GM23338 (cell line): Measurements from ENCODE around the gene UHRF1. TPM values are rescaled to one million over a fixed set of nuclear protein-coding genes. Genes with fewer than 3 reads are reported as not detected.

Experiments used
- ATAC-seq: fragments of 200-7000 bp; cut with Tn5 transposase; 3 replicates; pipeline ENCODE4 v1.9.1; 2020
- DNase-seq: peaks from one replicate; pipeline ENCODE4 v3.0.0-alpha.2; 2015; ENCODE audit warnings: low spot score
- H2AFZ ChIP-seq: fragments of 200-600 bp; sonication (generic); 2 replicates; pipeline ENCODE4 v1.8.0; 2016; ENCODE audit warnings: antibody characterized with exemption, mild to moderate bottlenecking, moderate library complexity
- H3F3A ChIP-seq: fragments of 200-600 bp; sonication (generic); replicated peaks from 2 replicates; pipeline ENCODE4 v1.8.0; 2017; ENCODE audit warnings: antibody characterized with exemption, mixed run types, low read depth
- H3K27ac ChIP-seq: fragments of 200-600 bp; sonication (generic); 2 replicates; pipeline ENCODE4 v1.6.1; 2016; ENCODE audit warnings: low read depth
- H3K27me3 ChIP-seq: fragments of 200-600 bp; sonication (generic); 2 replicates; pipeline ENCODE4 v1.8.0; 2016; ENCODE audit warnings: mild to moderate bottlenecking, mixed run types, moderate library complexity; ENCODE audit not compliant: insufficient read depth
- H3K36me3 ChIP-seq: fragments of 200-600 bp; sonication (generic); 2 replicates; pipeline ENCODE4 v1.8.0; 2016; ENCODE audit warnings: mild to moderate bottlenecking; ENCODE audit not compliant: insufficient read depth
- H3K4me1 ChIP-seq: fragments of 200-600 bp; sonication (generic); 2 replicates; pipeline ENCODE4 v1.8.0; 2016; ENCODE audit warnings: mild to moderate bottlenecking, moderate library complexity; ENCODE audit not compliant: insufficient read depth
- H3K4me2 ChIP-seq: fragments of 200-600 bp; sonication (generic); 2 replicates; pipeline ENCODE4 v1.7.1; 2017; ENCODE audit warnings: mixed run types
- H3K4me3 ChIP-seq: fragments of 200-600 bp; sonication (generic); 2 replicates; pipeline ENCODE4 v1.6.1; 2016; ENCODE audit warnings: mixed run types
- H3K79me2 ChIP-seq: fragments of 200-600 bp; sonication (generic); replicated peaks from 2 replicates; pipeline ENCODE4 v1.8.0; 2017; ENCODE audit warnings: mild to moderate bottlenecking; ENCODE audit not compliant: insufficient read depth
- H3K9me2 ChIP-seq: fragments of 200-600 bp; sonication (generic); 2 replicates; pipeline ENCODE4 v1.8.0; 2017; ENCODE audit not compliant: insufficient read depth
- H4K20me1 ChIP-seq: fragments of 200-600 bp; sonication (generic); replicated peaks from 2 replicates; pipeline ENCODE4 v1.8.0; 2017; ENCODE audit warnings: mild to moderate bottlenecking; ENCODE audit not compliant: insufficient read depth
- H3K27ac Mint-ChIP-seq: 2 replicates; pipeline ENCODE4 v1.8.0; 2020; ENCODE audit warnings: inconsistent platforms, mild to moderate bottlenecking, moderate library complexity, mixed read lengths
- H3K27me3 Mint-ChIP-seq: 3 replicates; pipeline ENCODE4 v1.8.0; 2022; ENCODE audit warnings: low read depth, mild to moderate bottlenecking, moderate library complexity, mixed read lengths, inconsistent platforms; ENCODE audit not compliant: insufficient read depth, poor library complexity
- H3K36me3 Mint-ChIP-seq: 3 replicates; pipeline ENCODE4 v1.8.0; 2021; ENCODE audit warnings: low read depth, mild to moderate bottlenecking, inconsistent platforms, moderate library complexity, mixed read lengths
- H3K4me1 Mint-ChIP-seq: 3 replicates; pipeline ENCODE4 v1.8.0; 2020; ENCODE audit warnings: mild to moderate bottlenecking, inconsistent platforms, mixed read lengths
- H3K4me3 Mint-ChIP-seq: 3 replicates; pipeline ENCODE4 v1.8.0; 2021; ENCODE audit warnings: moderate library complexity, mild to moderate bottlenecking, inconsistent platforms, mixed read lengths
- H3K9me3 Mint-ChIP-seq: 3 replicates; pipeline ENCODE4 v1.8.0; 2020; ENCODE audit warnings: moderate library complexity, mild to moderate bottlenecking, inconsistent platforms, mixed read lengths
- CREB1 ChIP-seq: fragments of 250-450 bp; sonication (Bioruptor Pico); IDR thresholded peaks from 2 replicates; pipeline ENCODE4 v1.5.0; 2020; ENCODE audit warnings: low read depth, mild to moderate bottlenecking, moderate library complexity
- EZH2 ChIP-seq: fragments of 200-600 bp; sonication (generic); IDR thresholded peaks from one replicate; pipeline ENCODE4 v1.8.0; 2017; ENCODE audit warnings: antibody characterized with exemption, mild to moderate bottlenecking, low read depth; ENCODE audit not compliant: unreplicated experiment
- EZH2phosphoT487 ChIP-seq: fragments of 200-600 bp; sonication (generic); IDR thresholded peaks from one replicate; pipeline ENCODE4 v1.8.1; 2018; ENCODE audit warnings: antibody characterized with exemption; ENCODE audit not compliant: unreplicated experiment
- JUNB ChIP-seq: IDR thresholded peaks from one replicate; pipeline ENCODE4 v1.6.1; 2016; ENCODE audit warnings: antibody characterized with exemption; ENCODE audit not compliant: unreplicated experiment
- POLR2AphosphoS5 ChIP-seq: IDR thresholded peaks from 2 replicates; pipeline ENCODE4 v1.6.1; 2016; ENCODE audit warnings: antibody characterized with exemption, low read depth
- STAT1 ChIP-seq: IDR thresholded peaks from one replicate; pipeline ENCODE4 v1.6.1; 2016; ENCODE audit warnings: antibody characterized with exemption; ENCODE audit not compliant: unreplicated experiment
- ZNF114 ChIP-seq: fragments of 250-450 bp; sonication (Bioruptor Pico); IDR thresholded peaks from 2 replicates; pipeline ENCODE4 v1.5.0; 2020; ENCODE audit warnings: mild to moderate bottlenecking, moderate library complexity
- polyA plus RNA-seq: library from polyadenylated mRNA; unstranded; fragments of >200 nt; fragmentation: Nextera tagmentation; extraction: Ambion mirVana; gene quantifications from 2 replicates; pipeline ENCODE4 v1.2.1, GENCODE V29; 2016
- total RNA-seq: library from RNA; depleted of rRNA; stranded (reverse); fragments of >200 nt; shearing (Covaris generic); gene quantifications from 2 replicates; pipeline ENCODE4 v1.2.3, GENCODE V29; 2014
- TF ChIP-seq, protein P1 (sequence below): IDR thresholded peaks from 2 replicates; pipeline ENCODE4 v1.6.1; 2016; ENCODE audit warnings: antibody characterized with exemption
- TF ChIP-seq, protein P2 (sequence below), 2 experiments: fragments of 200-600 bp in 1 of 2; sonication (generic) in 1 of 2; conservative IDR thresholded peaks; 2 replicates each; pipeline versions ENCODE4 v1.5.1 to v1.6.1; 2016 to 2017; ENCODE audit warnings: antibody characterized with exemption in 2 of 2, low read depth in 2 of 2, mild to moderate bottlenecking in 2 of 2, moderate library complexity in 1 of 2
- TF ChIP-seq, protein P3 (sequence below): fragments of 250-450 bp; sonication (Bioruptor Pico); IDR thresholded peaks from 2 replicates; pipeline ENCODE4 v1.5.0; 2020; ENCODE audit warnings: mild to moderate bottlenecking, moderate library complexity

The UHRF1 gene
- total and polyA plus RNA-seq, 2 experiments from 2014 or later = 20.3 to 45.7 TPM

DNA sequence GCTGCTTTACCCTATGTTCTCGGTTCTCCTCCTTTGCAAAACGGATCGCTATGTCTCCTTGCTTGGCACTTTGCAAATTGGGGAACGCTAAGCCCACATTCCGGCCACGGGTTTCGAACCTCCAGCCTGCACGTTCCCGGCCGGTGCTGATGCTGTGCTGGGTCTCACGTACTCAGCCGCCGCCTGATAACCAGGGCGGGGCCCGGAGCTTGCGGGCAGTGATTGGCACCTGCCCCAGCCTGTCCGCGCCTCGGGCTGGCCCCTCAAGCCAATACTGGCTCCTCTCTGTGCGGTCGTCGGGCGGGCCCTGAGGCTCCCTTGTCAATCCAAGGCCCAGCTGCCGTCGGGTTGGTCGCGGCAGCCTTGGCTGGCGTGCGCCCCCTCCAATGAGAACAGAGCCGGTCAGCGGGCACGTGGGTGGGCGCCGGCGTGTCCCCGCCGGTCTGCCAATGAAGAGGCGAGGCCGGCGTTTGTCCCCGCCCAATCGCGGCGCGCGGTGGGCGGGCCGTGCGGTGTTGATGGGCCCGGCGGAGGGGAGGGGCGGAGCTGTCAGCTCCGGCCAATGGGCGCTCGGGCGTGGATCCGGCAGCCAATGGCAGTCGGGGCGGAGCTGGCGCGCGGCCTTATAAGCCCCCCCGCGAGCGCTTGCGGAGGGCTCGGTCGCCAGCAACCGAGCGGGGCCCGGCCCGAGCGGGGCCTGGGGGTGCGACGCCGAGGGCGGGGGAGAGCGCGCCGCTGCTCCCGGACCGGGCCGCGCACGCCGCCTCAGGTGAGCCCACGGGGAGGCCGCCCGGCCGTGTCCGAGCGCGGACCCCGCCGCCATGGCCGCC lies 59.4 kb downstream of the UHRF1 start, which contains the start of gene KDM4B:
Gene KDM4B (plus strand): TSS at position 652 of the 830 bp plus-strand sequence. CDS start 63,778 bp downstream, outside the sequence.
- Histone ChIP-seq H3K27ac (no peak within 1 kb of the TSS), H3F3A (0 out of 2 replicates have a peak, but pooled peaks cover 3% of the 10 kb centered on the region), H3K4me3 (peak within 1 kb of the TSS; percentile 71), H3K9me2 (no peaks in the 10 kb centered on the region), H3K27me3 (no peaks in the 10 kb centered on the region), H2AFZ (peak within 1 kb of the TSS; percentile 92), H4K20me1 (peaks cover 24% of the 10 kb centered on the region), H3K36me3 (no peaks in the 10 kb centered on the region), H3K4me1 (peaks cover 21% of the 10 kb centered on the region), H3K4me2 (peak within 1 kb of the TSS; percentile 94), H3K79me2 (peaks cover 39% of the 10 kb centered on the region)
- H3K36me3 Mint-ChIP-seq = peaks cover 13% of the 10 kb centered on the region
- ATAC-seq (peak; percentile 94), DNase-seq (peak; percentile 98)
- peak within 1 kb of the TSS; percentile 93 for H3K27ac Mint-ChIP-seq
- peaks cover 24% of the 10 kb centered on the region for H3K4me1 Mint-ChIP-seq
- H3K27me3 Mint-ChIP-seq = peaks cover 30% of the 10 kb centered on the region
- TF ChIP-seq EZH2 = no peak
- peak; percentile 93 for TF ChIP-seq CREB1
- TF ChIP-seq POLR2AphosphoS5 = peak; percentile 63
- peak within 1 kb of the TSS; percentile 94 for H3K4me3 Mint-ChIP-seq
- no peaks in the 10 kb centered on the region; the same call in 2 of the 3 replicates for H3K9me3 Mint-ChIP-seq

DNA sequence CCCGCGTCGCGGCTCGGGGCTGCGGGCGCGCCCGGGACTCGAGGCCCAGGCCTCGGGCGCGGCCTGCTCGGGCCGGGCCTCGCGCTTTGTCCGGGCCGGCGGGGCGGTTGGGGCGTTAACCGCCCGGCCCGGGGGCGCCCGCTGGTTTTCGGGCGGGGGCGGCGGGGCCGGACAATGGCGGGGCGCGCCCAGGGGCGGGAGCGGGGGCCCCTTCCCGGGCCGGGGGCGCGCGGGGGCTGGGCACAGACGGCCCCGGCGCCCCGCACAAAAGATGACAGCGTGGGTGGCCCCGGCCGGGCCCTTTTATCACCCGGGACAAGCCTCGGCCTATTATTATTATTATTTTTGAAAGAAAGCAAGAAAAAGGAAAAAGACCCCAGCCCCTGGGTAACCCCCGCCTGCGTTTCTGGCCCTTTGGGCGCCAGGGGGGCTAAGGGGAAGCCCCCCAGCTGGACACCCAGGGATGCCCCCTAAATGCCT lies 60.0 kb downstream of the UHRF1 start:
- ATAC-seq = no peak
- H3K4me1 Mint-ChIP-seq = peaks cover 24% of the 10 kb centered on the region
- Histone ChIP-seq H3K9me2 (no peaks in the 10 kb centered on the region), H3K79me2 (peaks cover 45% of the 10 kb centered on the region), H3K4me1 (peaks cover 21% of the 10 kb centered on the region), H3K4me3 (peak overlapping the region; percentile 71), H3K27ac (no peak overlapping the region), H3K27me3 (no peaks in the 10 kb centered on the region), H4K20me1 (peaks cover 24% of the 10 kb centered on the region), H3K4me2 (peak overlapping the region; percentile 94), H3K36me3 (no peaks in the 10 kb centered on the region), H2AFZ (no peak overlapping the region), H3F3A (0 out of 2 replicates have a peak, but pooled peaks cover 3% of the 10 kb centered on the region)
- DNase-seq = no peak
- no peaks in the 10 kb centered on the region; the same call in 2 of the 3 replicates for H3K9me3 Mint-ChIP-seq
- peak overlapping the region; percentile 94 for H3K4me3 Mint-ChIP-seq
- H3K36me3 Mint-ChIP-seq = peaks cover 8% of the 10 kb centered on the region; the same call in 2 of the 3 replicates
- H3K27me3 Mint-ChIP-seq = peaks cover 30% of the 10 kb centered on the region
- H3K27ac Mint-ChIP-seq = no peak overlapping the region
- TF ChIP-seq JUNB = no peak
- TF ChIP-seq STAT1 = no peak
- TF ChIP-seq, protein P1, sequence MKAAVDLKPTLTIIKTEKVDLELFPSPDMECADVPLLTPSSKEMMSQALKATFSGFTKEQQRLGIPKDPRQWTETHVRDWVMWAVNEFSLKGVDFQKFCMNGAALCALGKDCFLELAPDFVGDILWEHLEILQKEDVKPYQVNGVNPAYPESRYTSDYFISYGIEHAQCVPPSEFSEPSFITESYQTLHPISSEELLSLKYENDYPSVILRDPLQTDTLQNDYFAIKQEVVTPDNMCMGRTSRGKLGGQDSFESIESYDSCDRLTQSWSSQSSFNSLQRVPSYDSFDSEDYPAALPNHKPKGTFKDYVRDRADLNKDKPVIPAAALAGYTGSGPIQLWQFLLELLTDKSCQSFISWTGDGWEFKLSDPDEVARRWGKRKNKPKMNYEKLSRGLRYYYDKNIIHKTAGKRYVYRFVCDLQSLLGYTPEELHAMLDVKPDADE = no peak
- TF ChIP-seq ZNF114 (CRISPR knock-in tag) = no peak
- TF ChIP-seq, protein P2, sequence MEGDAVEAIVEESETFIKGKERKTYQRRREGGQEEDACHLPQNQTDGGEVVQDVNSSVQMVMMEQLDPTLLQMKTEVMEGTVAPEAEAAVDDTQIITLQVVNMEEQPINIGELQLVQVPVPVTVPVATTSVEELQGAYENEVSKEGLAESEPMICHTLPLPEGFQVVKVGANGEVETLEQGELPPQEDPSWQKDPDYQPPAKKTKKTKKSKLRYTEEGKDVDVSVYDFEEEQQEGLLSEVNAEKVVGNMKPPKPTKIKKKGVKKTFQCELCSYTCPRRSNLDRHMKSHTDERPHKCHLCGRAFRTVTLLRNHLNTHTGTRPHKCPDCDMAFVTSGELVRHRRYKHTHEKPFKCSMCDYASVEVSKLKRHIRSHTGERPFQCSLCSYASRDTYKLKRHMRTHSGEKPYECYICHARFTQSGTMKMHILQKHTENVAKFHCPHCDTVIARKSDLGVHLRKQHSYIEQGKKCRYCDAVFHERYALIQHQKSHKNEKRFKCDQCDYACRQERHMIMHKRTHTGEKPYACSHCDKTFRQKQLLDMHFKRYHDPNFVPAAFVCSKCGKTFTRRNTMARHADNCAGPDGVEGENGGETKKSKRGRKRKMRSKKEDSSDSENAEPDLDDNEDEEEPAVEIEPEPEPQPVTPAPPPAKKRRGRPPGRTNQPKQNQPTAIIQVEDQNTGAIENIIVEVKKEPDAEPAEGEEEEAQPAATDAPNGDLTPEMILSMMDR (conservative IDR thresholded peaks at IDR 0.05; ENCODE audit: low read depth in 2 of 2) = no peak
- TF ChIP-seq, protein P3, sequence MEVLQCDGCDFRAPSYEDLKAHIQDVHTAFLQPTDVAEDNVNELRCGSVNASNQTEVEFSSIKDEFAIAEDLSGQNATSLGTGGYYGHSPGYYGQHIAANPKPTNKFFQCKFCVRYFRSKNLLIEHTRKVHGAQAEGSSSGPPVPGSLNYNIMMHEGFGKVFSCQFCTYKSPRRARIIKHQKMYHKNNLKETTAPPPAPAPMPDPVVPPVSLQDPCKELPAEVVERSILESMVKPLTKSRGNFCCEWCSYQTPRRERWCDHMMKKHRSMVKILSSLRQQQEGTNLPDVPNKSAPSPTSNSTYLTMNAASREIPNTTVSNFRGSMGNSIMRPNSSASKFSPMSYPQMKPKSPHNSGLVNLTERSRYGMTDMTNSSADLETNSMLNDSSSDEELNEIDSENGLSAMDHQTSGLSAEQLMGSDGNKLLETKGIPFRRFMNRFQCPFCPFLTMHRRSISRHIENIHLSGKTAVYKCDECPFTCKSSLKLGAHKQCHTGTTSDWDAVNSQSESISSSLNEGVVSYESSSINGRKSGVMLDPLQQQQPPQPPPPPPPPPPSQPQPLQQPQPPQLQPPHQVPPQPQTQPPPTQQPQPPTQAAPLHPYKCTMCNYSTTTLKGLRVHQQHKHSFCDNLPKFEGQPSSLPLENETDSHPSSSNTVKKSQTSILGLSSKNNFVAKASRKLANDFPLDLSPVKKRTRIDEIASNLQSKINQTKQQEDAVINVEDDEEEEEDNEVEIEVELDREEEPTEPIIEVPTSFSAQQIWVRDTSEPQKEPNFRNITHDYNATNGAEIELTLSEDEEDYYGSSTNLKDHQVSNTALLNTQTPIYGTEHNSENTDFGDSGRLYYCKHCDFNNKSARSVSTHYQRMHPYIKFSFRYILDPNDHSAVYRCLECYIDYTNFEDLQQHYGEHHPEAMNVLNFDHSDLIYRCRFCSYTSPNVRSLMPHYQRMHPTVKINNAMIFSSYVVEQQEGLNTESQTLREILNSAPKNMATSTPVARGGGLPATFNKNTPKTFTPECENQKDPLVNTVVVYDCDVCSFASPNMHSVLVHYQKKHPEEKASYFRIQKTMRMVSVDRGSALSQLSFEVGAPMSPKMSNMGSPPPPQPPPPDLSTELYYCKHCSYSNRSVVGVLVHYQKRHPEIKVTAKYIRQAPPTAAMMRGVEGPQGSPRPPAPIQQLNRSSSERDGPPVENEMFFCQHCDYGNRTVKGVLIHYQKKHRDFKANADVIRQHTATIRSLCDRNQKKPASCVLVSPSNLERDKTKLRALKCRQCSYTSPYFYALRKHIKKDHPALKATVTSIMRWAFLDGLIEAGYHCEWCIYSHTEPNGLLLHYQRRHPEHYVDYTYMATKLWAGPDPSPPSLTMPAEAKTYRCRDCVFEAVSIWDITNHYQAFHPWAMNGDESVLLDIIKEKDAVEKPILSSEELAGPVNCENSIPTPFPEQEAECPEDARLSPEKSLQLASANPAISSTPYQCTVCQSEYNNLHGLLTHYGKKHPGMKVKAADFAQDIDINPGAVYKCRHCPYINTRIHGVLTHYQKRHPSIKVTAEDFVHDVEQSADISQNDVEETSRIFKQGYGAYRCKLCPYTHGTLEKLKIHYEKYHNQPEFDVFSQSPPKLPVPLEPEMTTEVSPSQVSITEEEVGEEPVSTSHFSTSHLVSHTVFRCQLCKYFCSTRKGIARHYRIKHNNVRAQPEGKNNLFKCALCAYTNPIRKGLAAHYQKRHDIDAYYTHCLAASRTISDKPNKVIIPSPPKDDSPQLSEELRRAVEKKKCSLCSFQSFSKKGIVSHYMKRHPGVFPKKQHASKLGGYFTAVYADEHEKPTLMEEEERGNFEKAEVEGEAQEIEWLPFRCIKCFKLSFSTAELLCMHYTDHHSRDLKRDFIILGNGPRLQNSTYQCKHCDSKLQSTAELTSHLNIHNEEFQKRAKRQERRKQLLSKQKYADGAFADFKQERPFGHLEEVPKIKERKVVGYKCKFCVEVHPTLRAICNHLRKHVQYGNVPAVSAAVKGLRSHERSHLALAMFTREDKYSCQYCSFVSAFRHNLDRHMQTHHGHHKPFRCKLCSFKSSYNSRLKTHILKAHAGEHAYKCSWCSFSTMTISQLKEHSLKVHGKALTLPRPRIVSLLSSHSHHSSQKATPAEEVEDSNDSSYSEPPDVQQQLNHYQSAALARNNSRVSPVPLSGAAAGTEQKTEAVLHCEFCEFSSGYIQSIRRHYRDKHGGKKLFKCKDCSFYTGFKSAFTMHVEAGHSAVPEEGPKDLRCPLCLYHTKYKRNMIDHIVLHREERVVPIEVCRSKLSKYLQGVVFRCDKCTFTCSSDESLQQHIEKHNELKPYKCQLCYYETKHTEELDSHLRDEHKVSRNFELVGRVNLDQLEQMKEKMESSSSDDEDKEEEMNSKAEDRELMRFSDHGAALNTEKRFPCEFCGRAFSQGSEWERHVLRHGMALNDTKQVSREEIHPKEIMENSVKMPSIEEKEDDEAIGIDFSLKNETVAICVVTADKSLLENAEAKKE = no peak
- no peak for TF ChIP-seq CREB1
- TF ChIP-seq EZH2phosphoT487 = no peak
- no peak for TF ChIP-seq EZH2
